Measurements from ENCODE around the gene TP63.

The TP63 gene

GRCh38 chr3:189786479-189787064 lies 155.4 kb downstream of the TP63 start:
- no peak for DNase-seq

GRCh38 chr3:189787191-189787590 lies 156.0 kb downstream of the TP63 start:
- DNase-seq: no peak

DNA sequence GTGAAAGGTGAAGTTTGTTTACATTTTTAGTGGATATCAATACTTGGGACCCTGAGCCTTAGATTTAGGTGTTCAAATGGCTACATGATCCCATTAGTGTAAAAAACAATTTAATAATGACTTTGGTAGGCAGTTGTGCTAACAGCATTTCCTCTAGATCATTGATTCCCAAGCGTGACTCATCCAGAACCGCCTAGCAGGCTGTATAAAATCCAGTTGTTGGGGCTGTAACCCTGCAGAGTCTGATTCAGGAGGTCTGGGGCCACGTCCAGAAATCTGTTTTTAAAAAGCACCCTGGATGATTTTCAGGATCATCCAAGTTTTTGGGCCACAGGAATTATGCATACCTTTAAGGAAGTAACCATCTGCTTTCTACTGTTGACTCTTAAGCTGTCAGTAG lies 156.4 kb downstream of the TP63 start:
- DNase-seq: no peak

- no peak for DNase-seq
Observed at GRCh38 chr3:189789432-189789831, 158.2 kb downstream of the TP63 start.

DNA sequence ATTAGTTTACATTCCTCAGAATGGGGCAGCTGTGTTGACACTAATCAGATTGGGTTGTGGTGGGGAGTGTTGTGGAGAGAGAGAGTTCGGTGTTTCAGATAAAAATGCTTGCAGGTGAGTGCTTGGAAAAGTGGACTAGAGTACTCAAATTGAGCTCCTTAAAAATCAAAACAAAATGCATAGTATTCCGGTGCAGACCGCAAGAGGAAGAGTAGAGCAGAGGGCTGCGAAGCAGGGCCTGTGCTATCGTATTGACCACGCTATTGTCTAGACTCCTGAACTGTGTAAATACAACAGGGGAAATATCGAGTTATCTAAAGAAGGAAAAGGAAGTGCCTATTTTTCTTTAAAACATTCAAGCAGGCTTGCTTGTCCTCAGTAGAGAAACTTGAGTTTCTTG lies 159.5 kb downstream of the TP63 start:
- no peak for DNase-seq

GRCh38 chr3:189792046-189792929 lies 161.1 kb downstream of the TP63 start:
- no peak for DNase-seq

- no peak for DNase-seq
Observed at GRCh38 chr3:189794518-189794917, 163.3 kb downstream of the TP63 start.

DNA sequence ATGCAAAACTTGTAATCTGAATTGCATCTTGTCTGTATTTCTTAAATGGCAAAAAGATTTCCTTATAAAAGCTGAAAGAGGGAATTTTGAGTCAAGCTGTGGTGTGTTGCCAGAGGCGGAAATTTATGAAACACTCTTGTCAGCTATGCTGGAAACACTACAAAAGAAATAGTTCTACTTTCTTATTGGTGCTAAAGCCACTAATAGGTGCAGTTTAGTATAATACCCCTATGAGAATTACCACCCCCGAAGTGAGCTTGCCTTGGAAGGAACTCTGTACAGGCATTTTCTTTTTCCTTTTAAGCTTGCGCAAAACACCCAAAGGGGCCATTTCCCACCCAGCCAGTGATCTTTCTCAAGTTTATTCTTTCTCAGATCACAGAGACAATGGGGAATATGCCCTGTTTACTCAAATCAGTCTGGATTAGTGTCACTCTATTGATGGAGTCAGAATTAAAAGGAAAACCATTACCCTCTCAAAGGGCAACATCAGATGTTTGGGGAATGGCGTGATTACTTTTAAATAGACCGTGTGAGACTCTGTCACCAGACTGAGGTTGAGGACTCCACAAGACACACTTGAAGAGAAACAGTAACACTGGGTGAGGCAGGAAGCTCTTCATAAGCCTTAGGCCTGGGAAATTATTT lies 166.0 kb downstream of the TP63 start:
- no peak for DNase-seq

DNA sequence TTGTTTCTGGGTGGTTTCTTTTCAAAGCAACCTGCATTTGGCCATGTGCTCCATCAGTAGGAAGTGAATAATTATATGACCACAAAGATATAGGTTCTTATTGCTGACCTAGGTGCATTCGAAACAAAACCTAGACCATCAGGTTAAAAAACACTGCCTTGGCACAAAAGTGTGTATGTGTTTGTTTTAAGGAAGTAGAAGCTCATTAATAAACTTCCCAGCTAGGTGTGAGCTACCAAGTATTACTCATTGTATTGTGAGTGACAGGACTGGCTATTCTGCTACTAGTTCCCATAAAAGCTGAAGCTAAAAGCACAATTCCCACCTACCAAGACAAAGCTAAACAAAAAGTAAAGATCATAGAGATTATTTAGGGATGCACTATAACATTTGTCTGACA lies 168.2 kb downstream of the TP63 start:
- no peak for DNase-seq

DNA sequence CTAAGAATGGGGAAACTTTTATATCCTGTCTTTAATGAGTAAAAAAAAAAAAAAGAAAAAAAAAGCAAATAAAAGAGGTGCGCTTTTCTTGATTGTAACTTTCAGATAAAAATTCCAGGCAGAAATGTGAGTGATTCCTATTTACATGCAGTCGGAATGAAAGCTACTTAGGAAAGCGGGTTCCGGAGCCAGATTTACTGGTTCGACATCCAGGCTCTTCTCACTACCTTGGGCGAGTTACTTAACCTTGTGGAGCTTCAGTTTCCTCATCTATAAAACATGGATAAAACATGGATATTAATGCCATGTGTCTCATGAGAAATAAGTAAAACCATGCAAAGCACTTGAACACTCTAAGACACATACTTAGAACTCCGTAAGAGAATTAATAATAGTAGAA lies 169.2 kb downstream of the TP63 start:
- no peak for DNase-seq

- no peak for DNase-seq
Observed at GRCh38 chr3:189803254-189803653, 172.1 kb downstream of the TP63 start.

DNA sequence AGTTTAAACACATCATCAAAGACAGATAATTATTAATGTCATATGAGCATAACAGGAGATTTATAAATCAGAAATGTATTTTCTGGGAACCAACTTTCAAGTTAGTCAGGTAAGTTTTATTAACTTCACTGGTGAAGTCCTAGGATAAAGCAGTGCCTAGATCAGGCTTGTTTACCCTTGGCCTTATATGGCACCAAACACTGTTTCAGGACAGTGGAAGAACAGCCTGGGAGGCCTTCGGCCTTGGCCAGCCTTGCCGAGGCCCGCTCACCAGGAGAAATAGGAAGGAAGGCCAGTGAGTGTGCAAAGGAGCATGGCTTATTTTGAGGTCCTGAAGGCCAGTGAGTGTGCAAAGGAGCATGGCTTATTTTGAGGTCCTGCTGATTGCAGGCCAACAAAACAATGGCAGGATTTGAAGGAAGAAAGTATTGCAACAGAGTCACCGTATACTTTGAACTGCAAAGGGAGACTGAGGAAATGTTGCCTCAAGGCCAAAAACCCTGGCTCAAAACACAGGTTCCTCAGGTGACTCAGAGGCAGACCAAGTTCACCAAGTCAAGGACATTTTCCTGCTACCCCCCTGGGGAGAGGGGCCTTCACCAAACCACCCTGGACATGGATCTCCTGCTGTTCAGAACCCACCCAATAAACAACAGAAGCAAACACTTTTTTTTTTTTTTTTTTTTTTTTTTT lies 174.3 kb downstream of the TP63 start:
- no peak for DNase-seq

DNA sequence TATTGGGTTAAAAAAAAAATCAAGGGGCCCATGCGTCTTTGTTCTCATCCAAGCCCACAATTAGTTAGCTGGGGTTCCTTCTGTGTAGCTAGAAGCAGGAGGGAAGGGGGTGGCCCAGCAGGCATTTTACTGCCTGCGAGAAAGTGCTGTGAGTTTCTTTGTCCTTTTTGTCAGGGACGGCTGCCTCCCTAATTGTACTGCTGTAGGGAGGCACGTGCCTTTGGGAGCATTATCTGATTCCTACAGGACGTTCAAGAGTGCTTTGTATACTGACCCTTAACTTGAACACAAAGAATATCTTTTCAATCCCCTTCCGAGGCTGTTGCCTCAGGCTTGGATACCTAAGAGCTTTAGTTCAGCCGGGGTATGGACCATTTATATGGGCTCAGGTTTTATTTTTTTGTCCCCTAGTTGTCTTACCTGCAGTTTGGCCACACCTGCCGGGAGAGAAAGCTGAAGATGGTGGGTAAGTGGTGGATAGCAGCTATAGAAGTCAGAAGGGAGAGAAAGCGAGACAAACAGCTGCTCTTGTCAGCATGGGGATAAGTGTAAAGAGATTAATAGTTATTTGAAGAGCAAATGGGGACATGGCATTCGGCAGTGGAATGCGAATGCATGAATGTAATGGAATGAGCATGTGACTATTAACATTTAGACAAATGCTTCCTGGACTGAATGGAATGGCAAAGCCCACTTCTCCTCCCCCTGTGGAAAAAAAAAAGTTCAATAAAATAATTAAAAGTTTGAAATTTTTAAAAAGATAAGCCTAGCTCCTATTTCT lies 175.2 kb downstream of the TP63 start:
- DNase-seq: no peak

- no peak for DNase-seq
Observed at GRCh38 chr3:189808246-189809007, 177.2 kb downstream of the TP63 start.

- no peak for DNase-seq
Observed at GRCh38 chr3:189809583-189809982, 178.4 kb downstream of the TP63 start.

- DNase-seq: no peak
Observed at GRCh38 chr3:189812806-189813465, 181.7 kb downstream of the TP63 start.

DNA sequence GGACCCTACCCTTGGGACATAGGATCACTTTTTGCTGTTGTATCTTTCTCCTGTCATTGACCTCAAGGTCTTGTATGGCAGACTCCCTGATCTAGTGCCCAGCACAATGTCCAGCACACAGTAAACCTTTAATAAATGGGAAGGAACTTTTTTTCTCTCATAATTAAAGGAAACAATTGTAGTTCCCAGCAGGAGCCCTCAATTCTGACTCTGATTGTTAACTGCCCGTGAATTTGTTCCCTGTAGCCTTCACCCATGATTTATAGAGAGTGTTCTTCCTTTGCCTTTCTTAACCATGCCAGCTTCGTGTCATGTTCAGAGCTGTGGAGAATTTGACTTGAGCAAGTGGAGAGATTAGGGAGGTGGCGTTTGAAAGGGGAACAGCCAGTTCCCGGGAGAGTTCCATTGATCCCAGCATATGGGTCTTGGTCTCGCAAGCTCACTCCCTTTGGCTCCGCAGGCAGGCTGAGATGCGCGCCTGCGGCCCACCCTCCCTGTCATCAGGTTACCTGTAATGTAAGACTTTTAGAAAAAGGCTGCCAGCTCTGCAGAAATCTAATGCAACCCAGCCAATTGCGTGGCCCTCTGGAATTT lies 182.6 kb downstream of the TP63 start:
- no peak for DNase-seq

DNA sequence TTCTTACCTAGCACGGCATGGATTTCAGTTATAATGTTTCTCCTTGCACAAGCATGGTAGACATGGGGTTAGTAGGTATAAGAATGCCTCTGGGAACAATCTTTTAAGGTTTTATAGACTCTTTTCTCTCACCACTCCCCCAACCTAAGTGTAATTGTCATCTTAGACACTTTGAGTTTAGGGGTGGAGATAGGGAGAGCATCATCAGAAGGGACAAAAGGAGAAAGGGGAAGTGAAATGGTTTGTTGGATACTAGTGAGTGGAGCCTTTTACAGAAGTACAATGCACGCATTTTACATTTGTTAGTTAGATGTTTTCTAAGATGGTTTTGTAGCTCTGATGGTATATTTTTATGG lies 189.2 kb downstream of the TP63 start:
- DNase-seq: no peak

- DNase-seq: no peak
Observed at GRCh38 chr3:189821262-189821661, 190.1 kb downstream of the TP63 start.

DNA sequence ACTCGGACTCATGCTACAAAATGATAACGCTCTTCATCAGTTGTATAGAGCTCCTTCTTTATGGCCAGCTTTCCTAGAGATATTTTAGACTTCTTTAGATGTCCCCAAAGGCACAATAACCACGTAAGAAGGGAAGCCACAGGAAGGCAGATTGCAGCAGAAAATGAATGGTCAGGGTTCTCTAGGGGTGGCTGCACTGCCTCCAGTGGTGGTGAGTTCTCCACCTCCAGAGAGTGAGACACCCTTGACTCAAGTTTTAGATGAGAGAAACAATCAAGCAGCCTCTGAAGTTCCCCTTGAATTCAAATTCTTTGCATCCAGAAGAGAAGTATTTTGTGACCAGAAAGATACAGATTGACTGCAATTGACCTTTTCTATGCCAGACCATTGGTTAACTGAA lies 191.5 kb downstream of the TP63 start:
- DNase-seq: no peak

Data from SHP77 (cell line).